Measurements from ENCODE around the gene HDAC9. TPM values are rescaled to one million over a fixed set of nuclear protein-coding genes. Genes with fewer than 3 reads are reported as not detected.

HDAC9 gene
- total and polyA plus RNA-seq, 2 experiments from 2014 or later = 3.7 to 9.4 TPM

DNA sequence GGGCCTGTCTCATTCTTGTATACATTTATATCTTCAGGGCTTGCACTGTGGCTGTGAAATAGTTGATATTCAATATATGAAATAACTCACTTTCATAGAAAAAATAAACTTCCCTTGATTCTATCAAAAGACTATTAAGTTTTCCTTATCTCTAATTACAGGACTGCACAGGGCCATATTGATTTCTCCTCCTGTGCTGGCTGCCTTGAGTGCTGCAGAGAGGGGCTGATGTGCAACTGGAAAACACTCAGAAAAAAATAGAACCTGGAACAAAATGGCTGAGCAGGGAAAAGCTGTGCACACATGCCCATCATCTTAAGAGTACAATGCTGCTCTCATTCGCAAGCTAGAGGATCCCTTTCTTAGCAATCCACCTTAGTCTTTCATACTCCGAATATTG is 5.9 kb upstream of the HDAC9 start:
- Histone ChIP-seq H3K4me2 (no peak overlapping the region), H3K4me1 (ENCODE audit: insufficient read depth) (no peaks in the 10 kb centered on the region), H3K27me3 (no peaks in the 10 kb centered on the region), H3K36me3 (replicated peaks; ENCODE audit: insufficient read depth, low read depth) (no peaks in the 10 kb centered on the region), H4K20me1 (ENCODE audit: insufficient read depth, poor library complexity, severe bottlenecking) (no peaks in the 10 kb centered on the region), H3K9me2 (replicated peaks; ENCODE audit: insufficient read depth) (no peaks in the 10 kb centered on the region), H3K4me3 (no peak overlapping the region), H3K9me3 (ENCODE audit: low read depth) (no peaks in the 10 kb centered on the region), H2AFZ (no peak overlapping the region), H3K27ac (no peak overlapping the region), H3K79me2 (no peaks in the 10 kb centered on the region)
- TF ChIP-seq EZH2phosphoT487 (IDR thresholded peaks at IDR 0.05; ENCODE audit: low read depth, severe bottlenecking, unreplicated experiment) = no peak
- no peak for TF ChIP-seq EZH2 (IDR thresholded peaks at IDR 0.05; ENCODE audit: borderline replicate concordance)
- TF ChIP-seq, protein P1, sequence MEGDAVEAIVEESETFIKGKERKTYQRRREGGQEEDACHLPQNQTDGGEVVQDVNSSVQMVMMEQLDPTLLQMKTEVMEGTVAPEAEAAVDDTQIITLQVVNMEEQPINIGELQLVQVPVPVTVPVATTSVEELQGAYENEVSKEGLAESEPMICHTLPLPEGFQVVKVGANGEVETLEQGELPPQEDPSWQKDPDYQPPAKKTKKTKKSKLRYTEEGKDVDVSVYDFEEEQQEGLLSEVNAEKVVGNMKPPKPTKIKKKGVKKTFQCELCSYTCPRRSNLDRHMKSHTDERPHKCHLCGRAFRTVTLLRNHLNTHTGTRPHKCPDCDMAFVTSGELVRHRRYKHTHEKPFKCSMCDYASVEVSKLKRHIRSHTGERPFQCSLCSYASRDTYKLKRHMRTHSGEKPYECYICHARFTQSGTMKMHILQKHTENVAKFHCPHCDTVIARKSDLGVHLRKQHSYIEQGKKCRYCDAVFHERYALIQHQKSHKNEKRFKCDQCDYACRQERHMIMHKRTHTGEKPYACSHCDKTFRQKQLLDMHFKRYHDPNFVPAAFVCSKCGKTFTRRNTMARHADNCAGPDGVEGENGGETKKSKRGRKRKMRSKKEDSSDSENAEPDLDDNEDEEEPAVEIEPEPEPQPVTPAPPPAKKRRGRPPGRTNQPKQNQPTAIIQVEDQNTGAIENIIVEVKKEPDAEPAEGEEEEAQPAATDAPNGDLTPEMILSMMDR (IDR thresholded peaks at IDR 0.05; ENCODE audit: poor library complexity) = no peak
- 95% methylated on average over 2 of the region's 2 CpGs for WGBS (ENCODE audit: low lambda C conversion rate, missing lambda C conversion rate)
- DNase-seq (ENCODE audit: low spot score) = no peak

DNA sequence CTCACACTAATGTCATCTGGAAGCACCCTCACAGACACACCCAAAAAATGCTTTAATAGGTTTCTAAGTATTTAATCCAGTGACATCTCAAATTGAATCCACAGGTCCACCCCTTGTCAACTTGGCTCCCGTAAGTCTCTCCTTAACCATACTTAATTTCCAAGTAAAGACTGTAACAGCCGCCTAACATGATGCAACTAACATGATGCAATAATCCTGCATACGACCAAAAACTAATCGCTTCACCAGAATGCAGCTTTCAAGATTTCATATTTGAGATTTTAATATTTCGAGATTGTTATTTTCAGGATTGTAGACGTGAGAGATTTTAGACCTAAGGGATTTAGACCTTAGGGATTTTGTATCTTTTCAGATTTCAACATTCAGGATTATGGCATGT is 3.7 kb upstream of the HDAC9 start:
- H4K20me1 ChIP-seq (ENCODE audit: insufficient read depth, poor library complexity, severe bottlenecking) = no peaks in the 10 kb centered on the region
- no peaks in the 10 kb centered on the region for H3K4me1 ChIP-seq (ENCODE audit: insufficient read depth)
- no peaks in the 10 kb centered on the region for H3K9me3 ChIP-seq (ENCODE audit: low read depth)
- no peak overlapping the region for H3K27ac ChIP-seq
- no peak for DNase-seq (ENCODE audit: low spot score)
- peaks cover 3% of the 10 kb centered on the region for H3K27me3 ChIP-seq
- H3K9me2 ChIP-seq (replicated peaks; ENCODE audit: insufficient read depth) = no peaks in the 10 kb centered on the region
- TF ChIP-seq EZH2 (IDR thresholded peaks at IDR 0.05; ENCODE audit: borderline replicate concordance) = no peak
- no peak for TF ChIP-seq EZH2phosphoT487 (IDR thresholded peaks at IDR 0.05; ENCODE audit: low read depth, severe bottlenecking, unreplicated experiment)
- TF ChIP-seq, protein P1 (IDR thresholded peaks at IDR 0.05; ENCODE audit: poor library complexity) = no peak
- H3K79me2 ChIP-seq = no peaks in the 10 kb centered on the region
- H3K4me2 ChIP-seq = no peak overlapping the region
- no peak overlapping the region for H3K4me3 ChIP-seq
- H3K36me3 ChIP-seq (replicated peaks; ENCODE audit: insufficient read depth, low read depth) = no peaks in the 10 kb centered on the region
- 92% methylated on average over 6 of the region's 6 CpGs for WGBS (ENCODE audit: low lambda C conversion rate, missing lambda C conversion rate)
- H2AFZ ChIP-seq = no peak overlapping the region

DNA sequence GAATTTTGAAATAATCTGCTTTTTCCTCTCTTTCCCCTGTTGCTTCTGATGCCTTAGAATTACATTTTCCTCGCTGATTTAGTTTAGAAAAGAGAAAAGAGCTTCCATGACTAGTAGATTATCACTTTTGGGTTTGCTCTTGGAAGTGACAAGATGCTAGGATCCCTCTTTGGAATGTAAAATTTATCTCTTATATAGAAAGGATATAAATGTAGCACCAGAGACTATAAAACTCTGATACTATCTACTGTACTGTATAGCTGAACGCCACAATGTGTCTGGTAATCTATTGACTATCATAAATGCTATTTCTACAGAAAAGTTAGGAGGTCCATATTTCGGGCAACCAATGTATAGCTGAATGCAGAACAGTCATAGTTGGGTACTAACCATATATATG is 1.1 kb upstream of the HDAC9 start:
- TF ChIP-seq EZH2phosphoT487 (IDR thresholded peaks at IDR 0.05; ENCODE audit: low read depth, severe bottlenecking, unreplicated experiment) = no peak
- no peak for TF ChIP-seq EZH2 (IDR thresholded peaks at IDR 0.05; ENCODE audit: borderline replicate concordance)
- TF ChIP-seq, protein P1 (IDR thresholded peaks at IDR 0.05; ENCODE audit: poor library complexity) = no peak
- no peaks in the 10 kb centered on the region for H4K20me1 ChIP-seq (ENCODE audit: insufficient read depth, poor library complexity, severe bottlenecking)
- H3K27ac ChIP-seq = no peak overlapping the region

More for the DNA sequence above, 1.1 kb upstream of the HDAC9 start:
- Histone ChIP-seq H3K4me2 (no peak overlapping the region), H2AFZ (no peak overlapping the region), H3K4me3 (no peak overlapping the region), H3K36me3 (replicated peaks; ENCODE audit: insufficient read depth, low read depth) (no peaks in the 10 kb centered on the region), H3K9me3 (ENCODE audit: low read depth) (no peaks in the 10 kb centered on the region), H3K79me2 (no peaks in the 10 kb centered on the region), H3K4me1 (ENCODE audit: insufficient read depth) (no peaks in the 10 kb centered on the region), H3K9me2 (replicated peaks; ENCODE audit: insufficient read depth) (no peaks in the 10 kb centered on the region), H3K27me3 (peaks cover 3% of the 10 kb centered on the region)
- no peak for DNase-seq (ENCODE audit: low spot score)
- 94% methylated on average over 3 of the region's 3 CpGs for WGBS (ENCODE audit: low lambda C conversion rate, missing lambda C conversion rate)

Measured in hepatocyte (in vitro differentiated cells).